Loucy (cell line): Measurements from ENCODE around the gene ZNF608.

Experiments
- EZH2phosphoT487 ChIP-seq: fragments of 200-600 bp; IDR thresholded peaks from 2 replicates; pipeline ENCODE4 v1.6.1; 2018; ENCODE audit warnings: antibody characterized with exemption, mild to moderate bottlenecking, moderate library complexity, borderline replicate concordance
- TF ChIP-seq, protein P1 (sequence below): fragments of 200-600 bp; sonication (generic); conservative IDR thresholded peaks from 2 replicates; pipeline ENCODE4 v1.5.1; 2014; ENCODE audit warnings: mild to moderate bottlenecking, antibody characterized with exemption, low read length

DNA sequence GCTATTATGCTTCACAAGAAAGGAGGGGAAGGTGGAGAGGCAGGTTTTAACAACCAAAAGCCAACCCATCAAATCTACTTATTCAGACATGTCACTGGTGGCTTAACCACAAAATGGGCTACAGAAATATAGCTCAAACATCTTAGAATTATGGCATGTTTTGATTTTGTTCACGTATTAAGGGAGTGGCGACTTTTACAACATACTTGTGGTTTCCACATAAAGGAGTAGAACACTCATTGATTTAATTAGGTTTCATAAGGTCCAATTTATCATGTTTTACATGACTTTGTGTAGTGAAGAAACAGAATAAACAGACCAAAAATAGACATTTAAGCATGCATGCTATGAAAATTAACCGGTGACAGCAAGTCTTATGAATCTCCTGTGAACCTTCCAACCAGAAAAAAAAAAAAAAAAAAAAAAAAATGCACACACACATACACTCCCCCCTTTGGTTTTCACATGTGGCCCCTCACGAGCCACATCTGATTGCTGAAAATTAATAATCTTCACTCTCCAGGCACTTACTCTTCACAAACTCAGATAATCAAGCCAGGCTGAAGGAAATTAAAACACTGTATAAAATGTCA is 5.4 kb downstream of the ZNF608 start:
- TF ChIP-seq, protein P1, sequence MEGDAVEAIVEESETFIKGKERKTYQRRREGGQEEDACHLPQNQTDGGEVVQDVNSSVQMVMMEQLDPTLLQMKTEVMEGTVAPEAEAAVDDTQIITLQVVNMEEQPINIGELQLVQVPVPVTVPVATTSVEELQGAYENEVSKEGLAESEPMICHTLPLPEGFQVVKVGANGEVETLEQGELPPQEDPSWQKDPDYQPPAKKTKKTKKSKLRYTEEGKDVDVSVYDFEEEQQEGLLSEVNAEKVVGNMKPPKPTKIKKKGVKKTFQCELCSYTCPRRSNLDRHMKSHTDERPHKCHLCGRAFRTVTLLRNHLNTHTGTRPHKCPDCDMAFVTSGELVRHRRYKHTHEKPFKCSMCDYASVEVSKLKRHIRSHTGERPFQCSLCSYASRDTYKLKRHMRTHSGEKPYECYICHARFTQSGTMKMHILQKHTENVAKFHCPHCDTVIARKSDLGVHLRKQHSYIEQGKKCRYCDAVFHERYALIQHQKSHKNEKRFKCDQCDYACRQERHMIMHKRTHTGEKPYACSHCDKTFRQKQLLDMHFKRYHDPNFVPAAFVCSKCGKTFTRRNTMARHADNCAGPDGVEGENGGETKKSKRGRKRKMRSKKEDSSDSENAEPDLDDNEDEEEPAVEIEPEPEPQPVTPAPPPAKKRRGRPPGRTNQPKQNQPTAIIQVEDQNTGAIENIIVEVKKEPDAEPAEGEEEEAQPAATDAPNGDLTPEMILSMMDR: no peak
- no peak for TF ChIP-seq EZH2phosphoT487
